ENCODE data around the gene NLGN4Y. TPM values are rescaled to one million over a fixed set of nuclear protein-coding genes. Genes with fewer than 3 reads are reported as not detected.

NLGN4Y gene
- total RNA-seq, 6 donors from 2014 or later, result 4.4 to 8.4 (median 5.0) TPM; not detected in 3

GRCh38 chrY:14818452-14818851 lies 294.1 kb downstream of the NLGN4Y start:
- H3K27ac ChIP-seq, result no peak overlapping the region
- TF ChIP-seq POLR2A (IDR thresholded peaks at IDR 0.05) (no peak), EP300 (IDR thresholded peaks at IDR 0.05) (no peak)
- H3K9me3 ChIP-seq, result no peaks in the 10 kb centered on the region
- no peak overlapping the region for H3K4me3 ChIP-seq
- DNase-seq (no peak), ATAC-seq (ENCODE audit: low FRiP score in 2 of 2) (no peak)
- no peaks in the 10 kb centered on the region for H3K36me3 ChIP-seq
- H3K27me3 ChIP-seq, result no peaks in the 10 kb centered on the region
- no peaks in the 10 kb centered on the region for H3K4me1 ChIP-seq

DNA sequence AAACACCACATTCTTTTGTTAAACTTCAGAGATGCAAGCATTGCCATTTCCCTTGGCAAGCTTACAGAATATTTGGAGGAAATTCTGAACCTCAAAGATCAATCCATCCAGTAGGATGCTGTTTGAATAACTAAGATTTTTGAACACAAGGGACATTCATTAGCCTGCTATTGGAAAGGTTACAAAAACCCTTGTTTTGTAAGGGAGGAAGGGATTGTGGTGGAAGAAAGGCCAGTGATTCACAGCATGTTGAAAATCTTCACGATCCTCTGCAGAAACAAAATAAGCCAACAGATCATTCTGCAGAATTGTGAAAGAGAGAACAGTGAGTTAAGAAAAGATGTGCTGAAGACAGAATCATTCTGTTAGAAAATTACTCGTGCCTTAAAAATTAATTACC lies 297.9 kb downstream of the NLGN4Y start:
- no peaks in the 10 kb centered on the region for H3K4me1 ChIP-seq
- TF ChIP-seq EP300 (IDR thresholded peaks at IDR 0.05) (no peak), POLR2A (IDR thresholded peaks at IDR 0.05) (no peak), POLR2AphosphoS5 (IDR thresholded peaks at IDR 0.05) (no peak)
- TF ChIP-seq, protein P1, sequence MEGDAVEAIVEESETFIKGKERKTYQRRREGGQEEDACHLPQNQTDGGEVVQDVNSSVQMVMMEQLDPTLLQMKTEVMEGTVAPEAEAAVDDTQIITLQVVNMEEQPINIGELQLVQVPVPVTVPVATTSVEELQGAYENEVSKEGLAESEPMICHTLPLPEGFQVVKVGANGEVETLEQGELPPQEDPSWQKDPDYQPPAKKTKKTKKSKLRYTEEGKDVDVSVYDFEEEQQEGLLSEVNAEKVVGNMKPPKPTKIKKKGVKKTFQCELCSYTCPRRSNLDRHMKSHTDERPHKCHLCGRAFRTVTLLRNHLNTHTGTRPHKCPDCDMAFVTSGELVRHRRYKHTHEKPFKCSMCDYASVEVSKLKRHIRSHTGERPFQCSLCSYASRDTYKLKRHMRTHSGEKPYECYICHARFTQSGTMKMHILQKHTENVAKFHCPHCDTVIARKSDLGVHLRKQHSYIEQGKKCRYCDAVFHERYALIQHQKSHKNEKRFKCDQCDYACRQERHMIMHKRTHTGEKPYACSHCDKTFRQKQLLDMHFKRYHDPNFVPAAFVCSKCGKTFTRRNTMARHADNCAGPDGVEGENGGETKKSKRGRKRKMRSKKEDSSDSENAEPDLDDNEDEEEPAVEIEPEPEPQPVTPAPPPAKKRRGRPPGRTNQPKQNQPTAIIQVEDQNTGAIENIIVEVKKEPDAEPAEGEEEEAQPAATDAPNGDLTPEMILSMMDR (IDR thresholded peaks at IDR 0.05), result no peak
- ATAC-seq (ENCODE audit: low FRiP score in 2 of 2) (no peak), DNase-seq (no peak)
- H3K4me3 ChIP-seq, result no peak overlapping the region
- H3K9me3 ChIP-seq, result no peaks in the 10 kb centered on the region
- 74% methylated on average over 2 of the region's 2 CpGs; no CpG with 5 or more reads in 1 of the 2 donors for WGBS, 2 donors
- no peak overlapping the region for H3K27ac ChIP-seq
- no peaks in the 10 kb centered on the region for H3K27me3 ChIP-seq
- no peaks in the 10 kb centered on the region for H3K36me3 ChIP-seq

GRCh38 chrY:14822906-14823305 lies 298.6 kb downstream of the NLGN4Y start:
- TF ChIP-seq EP300 (IDR thresholded peaks at IDR 0.05) (no peak), POLR2AphosphoS5 (IDR thresholded peaks at IDR 0.05) (no peak), POLR2A (IDR thresholded peaks at IDR 0.05) (no peak)
- TF ChIP-seq, protein P1 (IDR thresholded peaks at IDR 0.05), result no peak
- H3K4me3 ChIP-seq, result no peak overlapping the region
- no peaks in the 10 kb centered on the region for H3K27me3 ChIP-seq
- ATAC-seq (ENCODE audit: low FRiP score in 2 of 2) (no peak), DNase-seq (no peak)
- H3K36me3 ChIP-seq, result no peaks in the 10 kb centered on the region
- no peak overlapping the region for H3K27ac ChIP-seq
- no peaks in the 10 kb centered on the region for H3K4me1 ChIP-seq
- no peaks in the 10 kb centered on the region for H3K9me3 ChIP-seq
- WGBS, 2 donors, result 64% methylated on average over 1 of the region's 1 CpG; no CpG with 5 or more reads in 1 of the 2 donors

- no peak for DNase-seq
- Histone ChIP-seq H3K9me3 (no peaks in the 10 kb centered on the region), H3K36me3 (no peaks in the 10 kb centered on the region), H3K4me3 (no peak overlapping the region), H3K27me3 (no peaks in the 10 kb centered on the region), H3K27ac (no peak overlapping the region), H3K4me1 (no peaks in the 10 kb centered on the region)
- TF ChIP-seq EP300 (IDR thresholded peaks at IDR 0.05), result no peak
- TF ChIP-seq POLR2AphosphoS5 (IDR thresholded peaks at IDR 0.05), result no peak
- no peak for TF ChIP-seq POLR2A (IDR thresholded peaks at IDR 0.05)
- TF ChIP-seq, protein P1 (IDR thresholded peaks at IDR 0.05), result no peak
- 94% methylated on average over 2 of the region's 2 CpGs; no CpG with 5 or more reads in 1 of the 2 donors for WGBS, 2 donors
- ATAC-seq (ENCODE audit: low FRiP score in 2 of 2), result no peak
Observed at GRCh38 chrY:14824583-14824982, 300.3 kb downstream of the NLGN4Y start.

- ATAC-seq (ENCODE audit: low FRiP score in 2 of 2), result no peak
Observed at GRCh38 chrY:14825728-14826127, 301.4 kb downstream of the NLGN4Y start.

More at GRCh38 chrY:14825728-14826127, 301.4 kb downstream of the NLGN4Y start:
- Histone ChIP-seq H3K9me3 (no peaks in the 10 kb centered on the region), H3K4me3 (no peak overlapping the region), H3K4me1 (no peaks in the 10 kb centered on the region), H3K27me3 (no peaks in the 10 kb centered on the region), H3K27ac (no peak overlapping the region), H3K36me3 (no peaks in the 10 kb centered on the region)
- 78% methylated on average over 2 of the region's 2 CpGs; no CpG with 5 or more reads in 1 of the 2 donors for WGBS, 2 donors
- TF ChIP-seq EP300 (IDR thresholded peaks at IDR 0.05), result no peak
- no peak for TF ChIP-seq POLR2A (IDR thresholded peaks at IDR 0.05)
- no peak for TF ChIP-seq POLR2AphosphoS5 (IDR thresholded peaks at IDR 0.05)
- TF ChIP-seq, protein P1 (IDR thresholded peaks at IDR 0.05), result no peak
- DNase-seq, result no peak

All from upper lobe of left lung (tissue), 6 donors.